Liver (tissue), 9 donors: ENCODE measurements around the gene CNTN3. TPM values are rescaled to one million over a fixed set of nuclear protein-coding genes. Genes with fewer than 3 reads are reported as not detected.

Experiments used
- DNase-seq: peaks from one replicate; pipeline ENCODE4 v3.0.0-alpha.2; 2017; ENCODE audit warnings: low spot score
- H3K27ac ChIP-seq, 2 donors: one replicate each; pipeline ENCODE4 v1.7.0; 2013; ENCODE audit warnings: inconsistent platforms in 2 of 2, low read length in 2 of 2, control low read depth in 1 of 2, low read depth in 1 of 2, mild to moderate bottlenecking in 1 of 2
- H3K27me3 ChIP-seq, 4 donors: one replicate each; pipeline versions ENCODE4 v1.6.1 to v1.7.0; 2013; ENCODE audit warnings: low read length in 3 of 4, inconsistent platforms in 1 of 4, mild to moderate bottlenecking in 1 of 4, moderate library complexity in 1 of 4; ENCODE audit not compliant: control insufficient read depth in 4 of 4, insufficient read depth in 4 of 4
- H3K36me3 ChIP-seq, 4 donors: one replicate each; pipeline versions ENCODE4 v1.6.1 to v1.7.0; 2013; ENCODE audit warnings: low read length in 3 of 4, mild to moderate bottlenecking in 3 of 4, low read depth in 1 of 4, moderate library complexity in 1 of 4; ENCODE audit not compliant: control insufficient read depth in 4 of 4, insufficient read depth in 3 of 4
- H3K4me1 ChIP-seq, 4 donors: one replicate each; pipeline versions ENCODE4 v1.6.1 to v1.7.0; 2013; ENCODE audit warnings: low read length in 3 of 4, mild to moderate bottlenecking in 3 of 4, moderate library complexity in 1 of 4; ENCODE audit not compliant: control insufficient read depth in 4 of 4, insufficient read depth in 4 of 4
- H3K4me3 ChIP-seq, 3 donors: one replicate each; pipeline versions ENCODE4 v1.6.1 to v1.7.0; 2013; ENCODE audit warnings: low read length in 3 of 3, control low read depth in 1 of 3, low read depth in 1 of 3, mild to moderate bottlenecking in 1 of 3
- H3K9ac ChIP-seq, 2 donors: one replicate each; pipeline ENCODE4 v1.7.0; 2013; ENCODE audit warnings: low read length in 2 of 2, mild to moderate bottlenecking in 2 of 2, moderate library complexity in 2 of 2, control low read depth in 1 of 2, low read depth in 1 of 2
- H3K9me3 ChIP-seq, 4 donors: one replicate each; pipeline versions ENCODE4 v1.6.1 to v1.7.0; 2013; ENCODE audit warnings: low read length in 3 of 4; ENCODE audit not compliant: control insufficient read depth in 4 of 4
- ATF3 ChIP-seq: IDR thresholded peaks from 2 replicates; pipeline ENCODE4 v1.6.1; 2016; ENCODE audit warnings: antibody characterized with exemption
- CTCF ChIP-seq: fragments of 150-350 bp; IDR thresholded peaks from 2 replicates; pipeline ENCODE4 v1.5.1; 2017; ENCODE audit warnings: improper control_type of control experiment, low read depth, low read length; ENCODE audit not compliant: missing input control
- EGR1 ChIP-seq, 2 donors: IDR thresholded peaks; 2 replicates each; pipeline ENCODE4 v1.6.1; 2016 to 2018; ENCODE audit warnings: antibody characterized with exemption in 2 of 2, low read depth in 2 of 2
- FOXA1 ChIP-seq: IDR thresholded peaks from 2 replicates; pipeline ENCODE4 v1.6.1; 2016; ENCODE audit warnings: antibody characterized with exemption
- FOXA2 ChIP-seq: IDR thresholded peaks from 2 replicates; pipeline ENCODE4 v1.6.1; 2016; ENCODE audit warnings: antibody characterized with exemption
- GABPA ChIP-seq, 2 donors: IDR thresholded peaks in 1 of 2; conservative IDR thresholded peaks in 1 of 2; 2 replicates each; pipeline ENCODE4 v1.6.1; 2016; ENCODE audit warnings: antibody characterized with exemption in 2 of 2, mild to moderate bottlenecking in 1 of 2, moderate library complexity in 1 of 2
- HNF4A ChIP-seq, 2 donors: conservative IDR thresholded peaks; 2 replicates each; pipeline ENCODE4 v1.6.1; 2016; ENCODE audit warnings: antibody characterized with exemption in 2 of 2, mild to moderate bottlenecking in 2 of 2
- HNF4G ChIP-seq: IDR thresholded peaks from 2 replicates; pipeline ENCODE4 v1.6.1; 2016; ENCODE audit warnings: antibody characterized with exemption
- JUND ChIP-seq, 2 donors: IDR thresholded peaks; 2 replicates each; pipeline ENCODE4 v1.6.1; 2016; ENCODE audit warnings: antibody characterized with exemption in 2 of 2
- MAX ChIP-seq: IDR thresholded peaks from 2 replicates; pipeline ENCODE4 v1.6.1; 2016; ENCODE audit warnings: antibody characterized with exemption
- NR2F2 ChIP-seq: IDR thresholded peaks from 2 replicates; pipeline ENCODE4 v1.6.1; 2016; ENCODE audit warnings: antibody characterized with exemption
- RAD21 ChIP-seq, 2 donors: IDR thresholded peaks; 2 replicates each; pipeline ENCODE4 v1.6.1; 2016; ENCODE audit warnings: antibody characterized with exemption in 2 of 2, mild to moderate bottlenecking in 2 of 2
- REST ChIP-seq: IDR thresholded peaks from 2 replicates; pipeline ENCODE4 v1.6.1; 2016; ENCODE audit warnings: antibody characterized with exemption, mild to moderate bottlenecking
- RXRA ChIP-seq, 2 donors: IDR thresholded peaks; 2 replicates each; pipeline ENCODE4 v1.6.1; 2017 to 2018; ENCODE audit warnings: antibody characterized with exemption in 2 of 2, mild to moderate bottlenecking in 1 of 2
- SP1 ChIP-seq: IDR thresholded peaks from 2 replicates; pipeline ENCODE4 v1.6.1; 2018; ENCODE audit warnings: antibody characterized with exemption, mild to moderate bottlenecking
- TAF1 ChIP-seq: conservative IDR thresholded peaks from 2 replicates; pipeline ENCODE4 v1.6.1; 2016; ENCODE audit warnings: antibody characterized with exemption, mild to moderate bottlenecking
- YY1 ChIP-seq: IDR thresholded peaks from 2 replicates; pipeline ENCODE4 v1.6.1; 2016; ENCODE audit warnings: antibody characterized with exemption, mild to moderate bottlenecking
- ZBTB33 ChIP-seq: IDR thresholded peaks from 2 replicates; pipeline ENCODE4 v1.6.1; 2016; ENCODE audit warnings: antibody characterized with exemption
- WGBS: extraction: QIAGEN DNeasy Blood & Tissue Kit; methylation state at CpG from one replicate; pipeline ENCODE4 v1.1.7; 2013; 5-methylcytosine and 5-hydroxymethylcytosine counted together
- polyA plus RNA-seq, 2 donors: library from polyadenylated mRNA; stranded (reverse) in 1 of 2; unstranded in 1 of 2; fragments of 200-250 nt in 1 of 2; fragments of >200 nt in 1 of 2; fragmentation: Nextera tagmentation in 1 of 2; extraction: Ambion mirVana in 1 of 2; gene quantifications; one replicate each; pipeline versions ENCODE4 v1.2.1 to v1.2.3, GENCODE V29; 2013 to 2015
- total RNA-seq, 2 donors: library from RNA; depleted of rRNA; stranded (reverse); fragments of >200 nt; gene quantifications; one replicate each; pipeline ENCODE4 v1.2.3, GENCODE V29; 2014
- donor health status: healthy.
- donor health status: healthy.
- donor health status: healthy.
- donor health status: healthy.
- donor health status: healthy.

CNTN3 gene
- total and polyA plus RNA-seq, 4 donors: 0.09 to 1.0 (median 0.81) TPM

- Histone ChIP-seq H3K9me3 (no peaks in the 10 kb centered on the region), H3K9ac (no peak overlapping the region), H3K36me3 (no peaks in the 10 kb centered on the region), H3K27me3 (no peaks in the 10 kb centered on the region), H3K4me1 (no peaks in the 10 kb centered on the region), H3K4me3 (no peak overlapping the region), H3K27ac (no peak overlapping the region)
- TF ChIP-seq JUND (IDR thresholded peaks at IDR 0.05) (no peak), TAF1 (no peak), FOXA2 (no peak), GABPA (IDR thresholded peaks at IDR 0.05 in 1 of 2, conservative IDR thresholded peaks at IDR 0.05 in 1 of 2) (no peak), ZBTB33 (no peak), EGR1 (IDR thresholded peaks at IDR 0.05; ENCODE audit: low read depth in 2 of 2) (no peak), CTCF (no peak), YY1 (no peak), HNF4G (no peak), SP1 (no peak), MAX (no peak), REST (no peak), FOXA1 (no peak), NR2F2 (no peak), RAD21 (IDR thresholded peaks at IDR 0.05) (no peak), RXRA (IDR thresholded peaks at IDR 0.05) (no peak), ATF3 (no peak), HNF4A (conservative IDR thresholded peaks at IDR 0.05) (no peak)
- DNase-seq: no peak
These were observed 47.2 kb upstream of the CNTN3 start for GRCh38 chr3:74661672-74662071.

GRCh38 chr3:74651885-74652284, 37.4 kb upstream of the CNTN3 start:
- WGBS: 84% methylated on average over 2 of the region's 2 CpGs
- no peak for TF ChIP-seq CTCF
- TF ChIP-seq FOXA2: no peak
- no peak for TF ChIP-seq ATF3
- no peak for TF ChIP-seq RAD21 (IDR thresholded peaks at IDR 0.05)
- TF ChIP-seq RXRA (IDR thresholded peaks at IDR 0.05): no peak
- TF ChIP-seq FOXA1: no peak
- no peak for TF ChIP-seq HNF4G
- no peak for TF ChIP-seq EGR1 (IDR thresholded peaks at IDR 0.05; ENCODE audit: low read depth in 2 of 2)
- no peak for TF ChIP-seq NR2F2
- no peak for TF ChIP-seq SP1
- TF ChIP-seq GABPA (IDR thresholded peaks at IDR 0.05 in 1 of 2, conservative IDR thresholded peaks at IDR 0.05 in 1 of 2): no peak
- TF ChIP-seq YY1: no peak
- TF ChIP-seq ZBTB33: no peak
- no peak for TF ChIP-seq MAX
- TF ChIP-seq HNF4A (conservative IDR thresholded peaks at IDR 0.05): no peak
- TF ChIP-seq JUND (IDR thresholded peaks at IDR 0.05): no peak
- no peak for TF ChIP-seq TAF1

More at GRCh38 chr3:74651885-74652284, 37.4 kb upstream of the CNTN3 start:
- no peak overlapping the region for H3K9ac ChIP-seq
- no peak overlapping the region for H3K27ac ChIP-seq
- no peaks in the 10 kb centered on the region for H3K4me1 ChIP-seq
- H3K4me3 ChIP-seq: no peak overlapping the region
- H3K27me3 ChIP-seq: no peaks in the 10 kb centered on the region
- no peaks in the 10 kb centered on the region for H3K9me3 ChIP-seq
- DNase-seq: no peak
- H3K36me3 ChIP-seq: no peaks in the 10 kb centered on the region
